Muscle layer of duodenum (tissue), 2 donors: ENCODE data around the gene ABCC3.

Experiments
- H3K27ac ChIP-seq: one replicate; pipeline ENCODE4 v1.7.0; 2013; ENCODE audit warnings: mild to moderate bottlenecking, low read length
- H3K27me3 ChIP-seq: one replicate; pipeline ENCODE4 v1.7.0; 2013; ENCODE audit warnings: low read depth, mild to moderate bottlenecking, control low read depth, low read length
- H3K36me3 ChIP-seq, 2 donors: one replicate each; pipeline ENCODE4 v1.7.0; 2013; ENCODE audit warnings: low read length in 2 of 2, control low read depth in 1 of 2, mild to moderate bottlenecking in 1 of 2; ENCODE audit not compliant: insufficient read depth in 2 of 2, control insufficient read depth in 1 of 2
- H3K4me1 ChIP-seq, 2 donors: one replicate each; pipeline ENCODE4 v1.7.0; 2013; ENCODE audit warnings: low read length in 2 of 2, mild to moderate bottlenecking in 2 of 2, control low read depth in 1 of 2, moderate library complexity in 1 of 2; ENCODE audit not compliant: insufficient read depth in 2 of 2, control insufficient read depth in 1 of 2
- H3K4me3 ChIP-seq, 2 donors: one replicate each; pipeline ENCODE4 v1.7.0; 2013; ENCODE audit warnings: low read length in 2 of 2, low read depth in 1 of 2, mild to moderate bottlenecking in 1 of 2
- H3K9me3 ChIP-seq, 2 donors: one replicate each; pipeline ENCODE4 v1.7.0; 2013; ENCODE audit warnings: low read length in 2 of 2, control low read depth in 1 of 2, mild to moderate bottlenecking in 1 of 2; ENCODE audit not compliant: control insufficient read depth in 1 of 2
- donor health status: healthy.

ABCC3 gene

GRCh38 chr17:50640686-50641351 is 6.1 kb downstream of the ABCC3 start:
- Histone ChIP-seq H3K4me1 (peaks cover 16 to 22% of the 10 kb centered on the region in 2 donors), H3K27me3 (no peaks in the 10 kb centered on the region), H3K36me3 (no peaks in the 10 kb centered on the region), H3K9me3 (no peaks in the 10 kb centered on the region), H3K4me3 (no peak overlapping the region), H3K27ac (no peak overlapping the region)

- Histone ChIP-seq H3K4me3 (no peak overlapping the region), H3K9me3 (no peaks in the 10 kb centered on the region), H3K36me3 (no peaks in the 10 kb centered on the region), H3K27ac (no peak overlapping the region), H3K4me1 (peaks cover 16 to 22% of the 10 kb centered on the region in 2 donors), H3K27me3 (no peaks in the 10 kb centered on the region)
These were observed 6.7 kb downstream of the ABCC3 start for GRCh38 chr17:50641357-50641756.

- Histone ChIP-seq H3K4me1 (peaks cover 16 to 22% of the 10 kb centered on the region in 2 donors), H3K9me3 (no peaks in the 10 kb centered on the region), H3K36me3 (no peaks in the 10 kb centered on the region), H3K27me3 (no peaks in the 10 kb centered on the region), H3K4me3 (no peak overlapping the region), H3K27ac (no peak overlapping the region)
These were observed 7.5 kb downstream of the ABCC3 start for GRCh38 chr17:50642071-50642721.

GRCh38 chr17:50642722-50643656 is 8.3 kb downstream of the ABCC3 start:
- H3K27ac ChIP-seq = no peak overlapping the region

GRCh38 chr17:50645748-50646682 is 11.3 kb downstream of the ABCC3 start:
- H3K27me3 ChIP-seq = no peaks in the 10 kb centered on the region
- no peaks in the 10 kb centered on the region for H3K9me3 ChIP-seq
- no peak overlapping the region for H3K27ac ChIP-seq
- no peak overlapping the region for H3K4me3 ChIP-seq
- H3K36me3 ChIP-seq = no peaks in the 10 kb centered on the region
- H3K4me1 ChIP-seq = peaks cover 0 to 5% of the 10 kb centered on the region in 2 donors

More at GRCh38 chr17:50642722-50643656, 8.3 kb downstream of the ABCC3 start:
- Histone ChIP-seq H3K36me3 (no peaks in the 10 kb centered on the region), H3K4me3 (no peak overlapping the region), H3K9me3 (no peaks in the 10 kb centered on the region), H3K27me3 (no peaks in the 10 kb centered on the region), H3K4me1 (peaks cover 16 to 22% of the 10 kb centered on the region in 2 donors)

- Histone ChIP-seq H3K4me1 (no peaks in the 10 kb centered on the region), H3K9me3 (no peaks in the 10 kb centered on the region), H3K27me3 (no peaks in the 10 kb centered on the region), H3K27ac (no peak overlapping the region), H3K4me3 (no peak overlapping the region), H3K36me3 (no peaks in the 10 kb centered on the region)
These were observed 12.5 kb downstream of the ABCC3 start for GRCh38 chr17:50647187-50647586.

GRCh38 chr17:50649042-50649908 is 14.6 kb downstream of the ABCC3 start:
- Histone ChIP-seq H3K27me3 (no peaks in the 10 kb centered on the region), H3K36me3 (no peaks in the 10 kb centered on the region), H3K9me3 (peaks cover 0 to 6% of the 10 kb centered on the region in 2 donors)

GRCh38 chr17:50651661-50652060 is 17.0 kb downstream of the ABCC3 start:
- Histone ChIP-seq H3K27ac (no peak overlapping the region), H3K9me3 (peaks cover 0 to 6% of the 10 kb centered on the region in 2 donors), H3K27me3 (no peaks in the 10 kb centered on the region), H3K4me3 (no peak overlapping the region), H3K4me1 (no peaks in the 10 kb centered on the region), H3K36me3 (no peaks in the 10 kb centered on the region)

More at GRCh38 chr17:50649042-50649908, 14.6 kb downstream of the ABCC3 start:
- Histone ChIP-seq H3K27ac (no peak overlapping the region), H3K4me3 (no peak overlapping the region), H3K4me1 (no peaks in the 10 kb centered on the region)

GRCh38 chr17:50653738-50654137 is 19.1 kb downstream of the ABCC3 start:
- Histone ChIP-seq H3K27ac (no peak overlapping the region), H3K27me3 (no peaks in the 10 kb centered on the region), H3K4me1 (peaks cover 0 to 4% of the 10 kb centered on the region in 2 donors), H3K36me3 (no peaks in the 10 kb centered on the region), H3K9me3 (peaks cover 0 to 6% of the 10 kb centered on the region in 2 donors), H3K4me3 (no peak overlapping the region)

- Histone ChIP-seq H3K4me1 (peaks cover 16 to 25% of the 10 kb centered on the region in 2 donors), H3K9me3 (peaks cover 0 to 6% of the 10 kb centered on the region in 2 donors), H3K27me3 (no peaks in the 10 kb centered on the region), H3K36me3 (no peaks in the 10 kb centered on the region), H3K27ac (no peak overlapping the region), H3K4me3 (no peak overlapping the region)
These were observed 21.8 kb downstream of the ABCC3 start for GRCh38 chr17:50656509-50656908.
